Activated CD8-positive, alpha-beta T cell treated with anti-CD3 and anti-CD28 coated beads for 36 hours (primary cell): ENCODE results near the gene PRAC2. TPM values are rescaled to one million over a fixed set of nuclear protein-coding genes. Genes with fewer than 3 reads are reported as not detected.

Source experiments
- ATAC-seq: fragments of 200-7000 bp; cut with Tn5 transposase; one replicate; pipeline ENCODE4 v1.10.0; 2021; ENCODE audit warnings: mild to moderate bottlenecking, moderate library complexity
- CTCF ChIA-PET: fragments of 350-600 bp; sonication (Branson Sonifier 250); formaldehyde crosslinking; loops from one replicate; lab custom pipeline; 2021; ENCODE audit warnings: antibody characterized with exemption; lab: Charles Lee
- POLR2A ChIA-PET: fragments of 350-600 bp; sonication (Branson Sonifier 250); formaldehyde crosslinking; loops from one replicate; lab custom pipeline; 2021; ENCODE audit warnings: antibody characterized with exemption; lab: Charles Lee
- DNase-seq: peaks from one replicate; pipeline ENCODE4 v3.0.0-alpha.2; 2020
- H3K27ac Mint-ChIP-seq: one replicate; pipeline ENCODE4 v1.8.0; 2021; ENCODE audit warnings: mild to moderate bottlenecking, mixed read lengths
- H3K27me3 Mint-ChIP-seq: one replicate; pipeline ENCODE4 v1.8.0; 2021; ENCODE audit warnings: mixed read lengths
- H3K36me3 Mint-ChIP-seq: one replicate; pipeline ENCODE4 v1.8.0; 2021; ENCODE audit warnings: low read depth, mixed read lengths
- H3K4me1 Mint-ChIP-seq: one replicate; pipeline ENCODE4 v1.8.0; 2021; ENCODE audit warnings: low read depth, mixed read lengths
- H3K4me3 Mint-ChIP-seq: one replicate; pipeline ENCODE4 v1.8.0; 2021; ENCODE audit warnings: mild to moderate bottlenecking, moderate library complexity, mixed read lengths
- H3K9me3 Mint-ChIP-seq: one replicate; pipeline ENCODE4 v1.8.0; 2021; ENCODE audit warnings: mixed read lengths
- CTCF ChIP-seq: fragments of 200-600 bp; IDR thresholded peaks from one replicate; pipeline ENCODE4 v1.8.0; 2022; ENCODE audit warnings: antibody characterized with exemption, mild to moderate bottlenecking
- intact Hi-C: fragments of 100-400 bp; cut with micrococcal nuclease; formaldehyde crosslinking; loops from one replicate; pipeline ENCODE4 v1.10.0; 2022
- total RNA-seq, 2 experiments: library from RNA; stranded (reverse); gene quantifications; one replicate each; pipeline ENCODE4 v1.2.3, GENCODE V29; 2021

PRAC2 gene
- total RNA-seq, 2 experiments from 2014 or later = not detected

- peak; percentile 91 for DNase-seq
- ChIA-PET CTCF (interaction anchor here (0.6 to 5.0 kb wide), 62 partner anchors 9 to 326 kb away, joined by 3 to 82 read pairs (median 4); partner anchors contain the start of genes HOXB7 and TTLL6), POLR2A (interaction anchor here (0.9 kb wide), 1 partner anchor 23 kb away, joined by 3 read pairs; no protein-coding TSS in a partner anchor)
- no peak overlapping the region for H3K27ac Mint-ChIP-seq
- TF ChIP-seq CTCF = peak; percentile 80
- peak overlapping the region; percentile 40 for H3K4me3 Mint-ChIP-seq
- H3K4me1 Mint-ChIP-seq = peaks cover 29% of the 10 kb centered on the region
- intact Hi-C loops = loop anchor here (5.0 to 10.0 kb wide), 2 partner anchors 63 to 110 kb away; partner anchors contain the start of genes HOXB7 and HOXB8
- H3K9me3 Mint-ChIP-seq = no peaks in the 10 kb centered on the region
- ATAC-seq = peak; percentile 70
- no peaks in the 10 kb centered on the region for H3K36me3 Mint-ChIP-seq
- peaks cover 88% of the 10 kb centered on the region for H3K27me3 Mint-ChIP-seq
These were observed 1.4 kb downstream of the PRAC2 start for GRCh38 chr17:48724251-48725003.

DNA sequence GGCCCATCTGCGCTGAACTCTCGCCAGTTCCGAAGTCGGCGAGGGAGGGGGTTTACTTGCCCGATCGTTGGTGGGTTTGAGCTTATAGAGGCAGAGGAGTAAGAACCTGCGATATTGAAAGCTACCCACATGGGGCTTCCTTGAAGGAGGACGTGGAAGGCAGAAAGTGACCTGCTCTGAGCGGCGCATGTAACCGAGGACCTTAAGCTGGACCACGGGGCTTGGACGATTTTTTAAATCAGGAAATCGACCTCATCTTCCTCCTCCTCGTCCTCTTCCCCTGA is 2.0 kb downstream of the PRAC2 start:
- no peaks in the 10 kb centered on the region for H3K36me3 Mint-ChIP-seq
- ChIA-PET CTCF (interaction anchor here (0.6 to 5.0 kb wide), 33 partner anchors 9 to 308 kb away, joined by 3 to 82 read pairs (median 6); partner anchors contain the start of gene HOXB7), POLR2A (no interaction called here)
- H3K27me3 Mint-ChIP-seq = peaks cover 88% of the 10 kb centered on the region
- peaks cover 31% of the 10 kb centered on the region for H3K4me1 Mint-ChIP-seq
- H3K27ac Mint-ChIP-seq = no peak overlapping the region
- intact Hi-C loops = loop anchor here (5.0 to 10.0 kb wide), 2 partner anchors 62 to 110 kb away; partner anchors contain the start of genes HOXB7 and HOXB8
- no peaks in the 10 kb centered on the region for H3K9me3 Mint-ChIP-seq
- ATAC-seq (no peak), DNase-seq (no peak)
- no peak overlapping the region for H3K4me3 Mint-ChIP-seq
- TF ChIP-seq CTCF = no peak

- no peak overlapping the region for H3K27ac Mint-ChIP-seq
- intact Hi-C loops = loop anchor here (5.0 to 10.0 kb wide), 2 partner anchors 62 to 111 kb away; partner anchors contain the start of genes HOXB7 and HOXB8
- H3K9me3 Mint-ChIP-seq = no peaks in the 10 kb centered on the region
- H3K4me3 Mint-ChIP-seq = no peak overlapping the region
- H3K4me1 Mint-ChIP-seq = peaks cover 32% of the 10 kb centered on the region
- H3K27me3 Mint-ChIP-seq = peaks cover 88% of the 10 kb centered on the region
- CTCF ChIA-PET = interaction anchor here (0.6 to 5.0 kb wide), 28 partner anchors 10 to 160 kb away, joined by 3 to 82 read pairs (median 6); no protein-coding TSS in a partner anchor
- POLR2A ChIA-PET = interaction anchor here (1.0 to 1.4 kb wide), 2 partner anchors 23 to 24 kb away, joined by 3 to 5 read pairs; no protein-coding TSS in a partner anchor
- no peak for ATAC-seq
- no peak for DNase-seq
- TF ChIP-seq CTCF = no peak
- no peaks in the 10 kb centered on the region for H3K36me3 Mint-ChIP-seq
These were observed 2.5 kb downstream of the PRAC2 start for GRCh38 chr17:48725288-48726064.

DNA sequence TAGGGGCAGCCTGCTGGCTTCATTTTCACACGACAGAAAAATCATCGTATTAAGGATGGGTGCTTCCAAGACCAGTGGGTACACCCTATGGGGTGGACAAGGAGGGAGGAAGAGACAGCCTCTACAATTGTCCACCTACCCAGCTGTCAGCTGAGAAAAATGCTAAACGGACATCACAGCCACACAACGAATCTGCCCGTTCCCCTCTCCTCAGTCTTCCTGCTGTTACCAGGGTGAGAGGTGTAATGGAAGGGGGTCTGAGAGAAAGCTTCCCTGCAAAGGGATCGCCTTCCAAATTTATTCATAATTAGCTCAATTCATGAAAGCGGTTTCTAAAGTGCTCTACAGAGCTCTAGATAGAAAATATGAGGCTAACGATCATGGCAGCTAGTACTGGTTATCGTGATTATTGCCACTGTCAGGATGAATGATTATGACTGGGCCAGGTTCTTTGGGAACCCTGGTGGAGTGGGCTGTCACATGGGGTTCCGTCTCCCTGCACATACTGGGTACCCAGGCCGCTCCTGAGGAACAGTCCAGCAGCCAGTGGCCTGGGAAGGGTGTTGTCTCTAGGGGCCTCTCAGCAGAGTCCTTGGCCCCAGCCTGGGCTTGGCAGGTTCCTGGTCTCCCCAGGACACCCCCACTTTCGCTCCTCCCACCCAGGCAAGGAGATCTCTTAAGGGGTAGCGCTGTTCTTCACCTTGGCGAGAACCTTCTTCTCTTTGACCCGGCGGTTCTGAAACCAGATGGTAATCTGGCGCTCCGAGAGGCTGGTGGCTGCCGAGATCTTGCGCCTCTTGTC is 3.3 kb downstream of the PRAC2 start:
- TF ChIP-seq CTCF = no peak
- Mint-ChIP-seq H3K4me3 (no peak overlapping the region), H3K27ac (no peak overlapping the region), H3K36me3 (no peaks in the 10 kb centered on the region), H3K4me1 (peaks cover 32% of the 10 kb centered on the region), H3K27me3 (peaks cover 86% of the 10 kb centered on the region), H3K9me3 (no peaks in the 10 kb centered on the region)
- CTCF ChIA-PET = interaction anchor here (1.1 to 5.0 kb wide), 13 partner anchors 10 to 159 kb away, joined by 3 to 82 read pairs (median 24); no protein-coding TSS in a partner anchor
- no peak for ATAC-seq
- intact Hi-C loops = loop anchor here (5.0 to 10.0 kb wide), 2 partner anchors 61 to 112 kb away; partner anchors contain the start of genes HOXB7 and HOXB8
- POLR2A ChIA-PET = interaction anchor here (1.0 to 1.4 kb wide), 3 partner anchors 10 to 23 kb away, joined by 3 to 5 read pairs (median 3); no protein-coding TSS in a partner anchor
- DNase-seq = no peak
